Activated naive CD8-positive, alpha-beta T cell treated with anti-CD3 and anti-CD28 coated beads, Interleukin-2, amount 10 ng/mL, durations not matched to agents 7 days and 5 days (primary cell): ENCODE data around the gene KIT. TPM values are rescaled to one million over a fixed set of nuclear protein-coding genes. Genes with fewer than 3 reads are reported as not detected.

Experiments
- ATAC-seq: fragments of 150-1000 bp; cut with Tn5 transposase; one replicate; pipeline ENCODE4 v1.10.0; 2021; ENCODE audit warnings: low read depth, moderate library complexity
- POLR2A ChIA-PET: fragments of 350-600 bp; sonication (Branson Sonifier 250); formaldehyde crosslinking; loops from one replicate; lab custom pipeline; 2021; ENCODE audit warnings: antibody characterized with exemption; lab: Charles Lee
- DNase-seq: peaks from one replicate; pipeline ENCODE4 v3.0.0; 2021
- H3K27ac Mint-ChIP-seq: one replicate; pipeline ENCODE4 v1.8.0; 2022; ENCODE audit warnings: mild to moderate bottlenecking, mixed read lengths
- H3K27me3 Mint-ChIP-seq: one replicate; pipeline ENCODE4 v1.8.0; 2022; ENCODE audit warnings: mild to moderate bottlenecking, moderate library complexity, mixed read lengths
- H3K36me3 Mint-ChIP-seq: one replicate; pipeline ENCODE4 v1.8.0; 2021; ENCODE audit warnings: mild to moderate bottlenecking, mixed read lengths
- H3K4me1 Mint-ChIP-seq: one replicate; pipeline ENCODE4 v1.8.0; 2021; ENCODE audit warnings: mixed read lengths
- H3K4me3 Mint-ChIP-seq: one replicate; pipeline ENCODE4 v1.8.0; 2022; ENCODE audit warnings: mild to moderate bottlenecking, moderate library complexity, mixed read lengths
- H3K9me3 Mint-ChIP-seq: one replicate; pipeline ENCODE4 v1.8.0; 2021; ENCODE audit warnings: mixed read lengths
- total RNA-seq, 2 experiments: library from RNA; stranded (reverse); gene quantifications; one replicate each; pipeline ENCODE4 v1.2.3, GENCODE V29; 2021

The KIT gene
- total RNA-seq, 2 experiments from 2014 or later = 0.64 to 1.1 TPM

DNA sequence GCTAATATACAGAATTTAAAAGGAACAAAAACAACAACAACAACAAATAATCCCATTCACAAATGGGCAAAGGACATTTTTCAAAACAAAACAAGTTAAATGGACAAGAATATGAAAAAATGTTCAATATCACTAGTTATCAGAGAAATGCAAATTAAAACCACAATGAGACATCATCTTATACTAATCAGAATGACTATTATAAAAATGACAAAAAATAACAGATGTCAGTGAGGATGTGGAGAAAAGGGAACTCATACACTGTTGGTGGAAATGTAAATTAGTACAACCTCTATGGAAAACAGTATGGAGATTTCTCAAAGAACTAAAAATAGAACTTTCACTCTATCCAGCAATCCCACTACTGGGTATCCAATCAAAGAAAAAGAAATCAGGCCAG, 92.6 kb downstream of the KIT start:
- no peak overlapping the region for H3K4me3 Mint-ChIP-seq
- POLR2A ChIA-PET = no interaction called here
- H3K27me3 Mint-ChIP-seq = no peaks in the 10 kb centered on the region
- peaks cover 1% of the 10 kb centered on the region for H3K9me3 Mint-ChIP-seq
- no peak for ATAC-seq
- H3K36me3 Mint-ChIP-seq = no peaks in the 10 kb centered on the region
- no peak for DNase-seq
- no peaks in the 10 kb centered on the region for H3K4me1 Mint-ChIP-seq
- H3K27ac Mint-ChIP-seq = no peak overlapping the region

DNA sequence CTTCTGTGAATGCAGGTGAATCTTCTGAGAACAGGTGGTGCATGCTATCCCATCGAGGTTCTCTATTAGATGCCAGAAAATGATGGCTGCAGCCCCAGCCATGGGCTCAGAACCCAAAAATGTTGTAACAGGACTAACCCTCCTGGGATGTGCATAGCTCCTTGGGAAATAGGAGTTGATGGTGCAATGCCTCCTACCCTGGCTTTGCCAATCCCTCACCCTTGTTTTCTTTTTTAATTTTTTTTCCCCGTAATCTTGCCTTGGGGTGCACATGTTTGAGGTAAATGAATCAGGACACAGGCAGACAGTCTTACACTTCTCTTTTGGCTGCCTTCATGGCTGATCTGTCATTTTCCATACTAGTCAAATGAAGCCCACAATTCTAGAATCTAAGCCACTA, 96.6 kb downstream of the KIT start:
- Mint-ChIP-seq H3K4me1 (no peaks in the 10 kb centered on the region), H3K27me3 (no peaks in the 10 kb centered on the region), H3K36me3 (no peaks in the 10 kb centered on the region), H3K9me3 (peaks cover 4% of the 10 kb centered on the region), H3K27ac (no peak overlapping the region), H3K4me3 (no peak overlapping the region)
- DNase-seq (no peak), ATAC-seq (no peak)
- POLR2A ChIA-PET = no interaction called here

DNA sequence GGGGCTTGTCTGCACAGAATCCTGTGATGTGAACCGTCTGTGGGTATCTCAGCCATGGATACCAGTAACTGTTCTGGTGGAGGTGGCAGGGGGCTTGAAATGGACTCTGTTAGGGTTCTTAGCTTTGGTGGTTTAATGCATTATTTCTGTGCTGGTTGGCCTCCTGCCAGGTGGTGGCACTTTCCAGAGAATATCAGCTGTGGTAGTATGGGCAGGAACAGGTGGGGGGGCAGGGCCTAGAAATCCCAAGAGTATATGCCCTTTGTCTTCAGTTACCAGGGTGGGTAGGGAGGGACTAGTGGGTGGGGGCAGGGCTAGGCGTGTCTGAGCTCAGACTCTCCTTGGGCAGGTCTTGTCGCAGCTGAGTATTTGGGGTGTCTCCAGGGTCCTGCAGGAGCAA, 106.7 kb downstream of the KIT start:
- peaks cover 6% of the 10 kb centered on the region for H3K9me3 Mint-ChIP-seq
- H3K4me1 Mint-ChIP-seq = no peaks in the 10 kb centered on the region
- DNase-seq (no peak), ATAC-seq (no peak)
- H3K36me3 Mint-ChIP-seq = no peaks in the 10 kb centered on the region
- H3K4me3 Mint-ChIP-seq = no peak overlapping the region
- POLR2A ChIA-PET = no interaction called here
- H3K27ac Mint-ChIP-seq = no peak overlapping the region
- peaks cover 10% of the 10 kb centered on the region for H3K27me3 Mint-ChIP-seq

DNA sequence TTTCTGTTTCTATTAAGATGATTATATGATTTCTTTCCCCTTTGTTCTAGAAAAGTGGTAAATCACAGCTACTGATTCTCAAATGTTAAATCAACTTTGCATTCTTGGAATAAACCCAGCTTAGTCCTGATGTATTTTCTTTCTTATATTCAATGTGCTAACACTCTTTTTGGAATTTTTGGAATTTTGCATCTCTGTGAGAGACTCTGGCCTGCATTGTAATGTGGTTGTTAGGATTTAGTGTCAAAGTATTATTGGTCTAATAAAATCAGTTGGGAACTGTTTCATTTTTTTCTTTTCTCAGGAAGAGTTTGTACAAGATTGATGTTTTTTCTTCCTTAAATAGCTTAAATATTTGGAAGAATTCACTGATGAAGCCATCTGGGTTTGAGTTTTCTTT, 109.6 kb downstream of the KIT start:
- H3K27me3 Mint-ChIP-seq = peaks cover 10% of the 10 kb centered on the region
- no peak overlapping the region for H3K27ac Mint-ChIP-seq
- H3K36me3 Mint-ChIP-seq = no peaks in the 10 kb centered on the region
- H3K4me1 Mint-ChIP-seq = no peaks in the 10 kb centered on the region
- ATAC-seq (no peak), DNase-seq (no peak)
- no peak overlapping the region for H3K4me3 Mint-ChIP-seq
- POLR2A ChIA-PET = no interaction called here
- peaks cover 4% of the 10 kb centered on the region for H3K9me3 Mint-ChIP-seq

DNA sequence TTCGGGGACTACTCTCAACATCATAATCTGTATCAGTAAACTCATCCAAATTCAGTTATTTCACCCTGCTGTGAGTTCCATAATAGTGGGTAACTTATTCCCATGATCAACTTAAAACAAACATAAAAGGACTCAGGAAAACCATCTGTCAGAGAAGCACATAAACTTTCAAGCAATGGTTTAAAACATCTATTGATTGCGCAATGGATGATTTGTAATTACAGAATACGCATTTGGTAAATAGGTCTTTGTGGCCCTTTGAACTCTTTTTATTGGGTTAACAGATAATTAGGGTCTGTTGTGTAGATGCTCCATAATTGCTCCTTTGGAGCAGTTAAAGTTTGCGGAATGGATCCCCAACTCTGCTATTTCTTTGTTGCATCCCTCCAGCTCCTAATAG, 115.3 kb downstream of the KIT start:
- no peak for ATAC-seq
- Mint-ChIP-seq H3K27me3 (no peaks in the 10 kb centered on the region), H3K36me3 (no peaks in the 10 kb centered on the region), H3K4me3 (no peak overlapping the region), H3K9me3 (peaks cover 2% of the 10 kb centered on the region), H3K27ac (no peak overlapping the region), H3K4me1 (no peaks in the 10 kb centered on the region)
- no peak for DNase-seq
- POLR2A ChIA-PET = no interaction called here

DNA sequence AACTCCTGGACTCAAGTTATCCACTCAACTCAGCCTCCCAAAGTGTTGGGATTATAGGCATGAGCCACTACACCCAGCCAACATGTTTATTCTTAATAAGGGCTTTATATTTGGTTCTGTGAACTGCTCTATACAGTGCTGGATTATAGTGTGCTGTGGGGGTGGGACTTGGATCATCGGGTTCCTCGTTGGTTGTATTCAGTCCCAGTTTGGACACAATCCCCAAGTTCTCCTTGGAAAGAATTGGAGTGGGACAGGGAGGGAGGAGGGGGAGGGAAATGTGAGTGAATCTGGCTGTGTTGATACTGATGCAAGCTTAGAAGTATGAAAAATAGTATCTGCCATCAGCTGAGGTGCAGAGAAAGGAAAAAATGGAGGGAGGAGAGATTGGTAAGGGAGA, 121.3 kb downstream of the KIT start:
- no peaks in the 10 kb centered on the region for H3K27me3 Mint-ChIP-seq
- ATAC-seq (no peak), DNase-seq (no peak)
- H3K4me1 Mint-ChIP-seq = no peaks in the 10 kb centered on the region
- H3K27ac Mint-ChIP-seq = no peak overlapping the region
- H3K4me3 Mint-ChIP-seq = no peak overlapping the region
- H3K36me3 Mint-ChIP-seq = no peaks in the 10 kb centered on the region
- H3K9me3 Mint-ChIP-seq = no peaks in the 10 kb centered on the region
- POLR2A ChIA-PET = no interaction called here

DNA sequence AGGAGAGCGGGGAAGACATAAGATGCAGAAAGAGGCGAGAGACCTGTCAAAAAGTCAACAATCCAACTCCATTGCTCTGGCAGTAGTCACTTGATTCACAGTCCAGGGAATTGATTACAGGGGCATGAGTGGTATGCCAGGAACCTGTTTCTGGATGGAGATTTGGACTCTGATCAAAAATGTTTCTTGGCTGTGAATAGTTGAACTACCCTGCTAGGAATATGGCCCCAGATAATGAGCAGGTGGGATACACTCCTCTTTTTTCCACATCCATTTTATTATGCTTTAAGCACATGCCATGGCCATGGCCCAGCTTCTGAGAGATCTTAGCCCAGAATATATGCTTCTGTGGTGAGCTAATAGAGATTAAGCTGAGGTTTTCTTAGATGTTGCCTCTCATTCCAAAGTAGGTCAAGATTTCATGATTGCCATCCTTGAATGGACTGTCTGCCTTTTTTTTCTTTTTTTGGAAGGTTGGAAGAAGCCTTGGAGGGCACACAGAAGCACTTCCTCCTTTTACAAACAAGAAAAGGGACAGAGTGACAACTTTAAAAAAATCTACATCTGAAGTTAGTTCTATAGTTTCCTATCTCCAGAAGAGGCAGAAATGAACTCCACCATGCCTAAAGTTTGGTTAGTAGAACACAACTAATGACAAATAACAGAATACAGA, 121.9 kb downstream of the KIT start:
- Mint-ChIP-seq H3K9me3 (no peaks in the 10 kb centered on the region), H3K4me1 (no peaks in the 10 kb centered on the region), H3K36me3 (no peaks in the 10 kb centered on the region), H3K27ac (no peak overlapping the region), H3K4me3 (no peak overlapping the region), H3K27me3 (no peaks in the 10 kb centered on the region)
- POLR2A ChIA-PET = no interaction called here
- ATAC-seq (no peak), DNase-seq (no peak)

DNA sequence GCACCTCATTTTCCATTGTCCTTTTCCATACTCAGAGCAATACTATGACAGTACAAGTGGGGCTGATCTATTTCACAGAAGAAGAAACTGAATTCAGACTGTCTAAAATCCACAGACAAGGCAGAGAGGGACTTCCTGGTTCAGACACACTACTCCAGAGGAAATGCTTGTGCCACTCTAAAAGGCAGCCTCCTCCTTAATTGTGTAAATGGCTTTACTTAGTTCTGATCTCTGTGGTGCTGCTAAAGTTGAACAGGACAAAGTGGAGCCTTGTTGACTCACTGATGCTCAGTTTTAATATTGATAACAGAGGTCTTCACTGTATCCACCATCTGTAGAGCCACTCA, 122.4 kb downstream of the KIT start:
- H3K9me3 Mint-ChIP-seq = no peaks in the 10 kb centered on the region
- H3K27ac Mint-ChIP-seq = no peak overlapping the region
- no peak for ATAC-seq
- no peaks in the 10 kb centered on the region for H3K27me3 Mint-ChIP-seq
- H3K4me3 Mint-ChIP-seq = no peak overlapping the region
- H3K4me1 Mint-ChIP-seq = no peaks in the 10 kb centered on the region
- H3K36me3 Mint-ChIP-seq = no peaks in the 10 kb centered on the region
- POLR2A ChIA-PET = no interaction called here
- DNase-seq = no peak

DNA sequence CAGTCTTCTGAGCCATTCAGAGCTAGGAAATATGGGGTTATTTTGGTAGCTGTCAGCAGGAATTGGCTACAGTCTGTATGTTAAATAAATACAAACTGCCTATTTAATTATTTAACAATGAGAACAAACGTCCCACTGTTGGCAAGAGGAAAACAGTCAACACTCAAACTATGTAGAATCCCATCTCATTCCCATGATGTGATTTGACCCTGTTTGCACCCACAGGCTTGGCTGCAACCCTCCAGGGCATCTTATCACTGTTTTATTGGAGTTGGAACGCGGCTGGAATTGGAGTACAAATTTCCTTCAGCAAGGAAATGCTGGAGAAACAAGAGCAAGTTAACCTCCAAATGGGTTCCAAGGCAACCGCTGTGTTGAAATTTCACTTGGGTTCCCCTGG, 124.0 kb downstream of the KIT start:
- Mint-ChIP-seq H3K4me3 (no peak overlapping the region), H3K36me3 (no peaks in the 10 kb centered on the region), H3K27ac (no peak overlapping the region), H3K9me3 (no peaks in the 10 kb centered on the region), H3K27me3 (no peaks in the 10 kb centered on the region), H3K4me1 (no peaks in the 10 kb centered on the region)
- no peak for DNase-seq
- POLR2A ChIA-PET = no interaction called here
- no peak for ATAC-seq

DNA sequence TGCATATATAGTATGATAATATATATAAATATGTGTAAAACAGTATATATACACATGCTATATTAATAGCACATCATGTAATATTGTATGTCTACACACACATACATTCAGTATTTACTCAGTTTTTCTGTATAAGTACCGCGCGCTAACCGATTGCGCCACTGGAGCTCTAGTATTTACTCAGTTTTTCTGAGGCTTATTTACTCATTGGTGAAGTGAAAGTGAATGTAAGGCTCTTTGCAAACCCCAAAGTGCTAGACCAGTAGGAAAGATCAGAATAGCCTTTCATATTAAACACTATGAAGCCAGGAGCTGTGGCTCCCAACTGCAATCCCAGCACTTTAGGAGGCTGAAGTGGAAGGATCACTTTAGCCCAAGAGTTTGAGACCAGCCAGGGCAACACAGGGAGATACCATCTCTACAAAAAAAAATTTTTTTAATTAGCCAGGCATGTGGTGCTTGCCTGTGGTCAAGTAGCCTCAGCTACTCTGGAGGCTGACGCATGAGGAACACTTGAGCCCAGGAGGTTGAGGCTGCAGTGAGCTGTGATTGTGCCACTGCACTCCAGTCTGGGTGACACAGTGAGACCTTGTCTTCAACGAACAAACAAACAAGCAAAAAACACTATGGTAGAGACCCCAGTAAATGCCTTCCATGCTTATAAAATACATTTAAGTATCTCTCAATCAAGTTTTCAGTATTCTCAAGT, 125.8 kb downstream of the KIT start:
- H3K4me1 Mint-ChIP-seq = no peaks in the 10 kb centered on the region
- POLR2A ChIA-PET = no interaction called here
- no peak for ATAC-seq
- no peaks in the 10 kb centered on the region for H3K27me3 Mint-ChIP-seq
- no peaks in the 10 kb centered on the region for H3K9me3 Mint-ChIP-seq
- H3K27ac Mint-ChIP-seq = no peak overlapping the region
- no peak overlapping the region for H3K4me3 Mint-ChIP-seq
- DNase-seq = no peak
- no peaks in the 10 kb centered on the region for H3K36me3 Mint-ChIP-seq

DNA sequence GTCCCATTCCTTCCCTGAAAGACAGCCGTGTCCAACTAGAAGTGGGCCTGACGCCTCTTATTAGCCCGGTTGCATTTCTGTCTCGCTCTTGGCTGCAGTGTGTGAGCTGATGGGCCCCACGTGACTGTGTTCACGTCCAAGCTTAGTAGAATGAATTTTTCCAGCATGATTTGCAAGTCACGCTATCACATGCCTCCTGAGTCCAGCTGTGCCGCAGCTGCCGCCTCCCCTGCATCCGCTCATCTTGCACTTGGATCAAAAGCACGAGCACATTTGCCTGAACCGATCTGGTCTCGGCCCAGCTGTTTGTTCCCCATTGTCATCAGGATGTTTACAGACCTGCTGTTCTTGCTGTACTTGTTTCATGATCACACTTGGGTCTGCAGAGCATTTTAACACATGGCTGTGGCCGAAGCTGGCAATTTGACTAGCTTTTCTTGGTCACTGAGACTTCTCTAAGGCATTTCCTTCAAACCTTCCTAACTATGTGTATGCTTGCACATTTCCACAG, 126.5 kb downstream of the KIT start:
- DNase-seq = no peak
- POLR2A ChIA-PET = no interaction called here
- no peak overlapping the region for H3K4me3 Mint-ChIP-seq
- no peak for ATAC-seq
- no peaks in the 10 kb centered on the region for H3K9me3 Mint-ChIP-seq
- no peaks in the 10 kb centered on the region for H3K36me3 Mint-ChIP-seq
- H3K4me1 Mint-ChIP-seq = no peaks in the 10 kb centered on the region
- no peak overlapping the region for H3K27ac Mint-ChIP-seq
- H3K27me3 Mint-ChIP-seq = no peaks in the 10 kb centered on the region
